GM12872 (cell line): Measurements from ENCODE around the gene AEBP1.

ENCODE experiments used
- CTCF ChIP-seq: IDR thresholded peaks from 3 replicates; pipeline ENCODE4 v1.5.1; 2011; ENCODE audit warnings: low read depth, mild to moderate bottlenecking, low read length, moderate library complexity; ENCODE audit not compliant: insufficient read depth

AEBP1 gene

GRCh38 chr7:44081266-44081748, 22.8 kb upstream of the AEBP1 start:
- 0 out of 3 replicates have a peak, but pooled peaks have one; percentile 9 for TF ChIP-seq CTCF

- no peak for TF ChIP-seq CTCF
Measured at GRCh38 chr7:44082541-44083207, 21.5 kb upstream of the AEBP1 start.

DNA sequence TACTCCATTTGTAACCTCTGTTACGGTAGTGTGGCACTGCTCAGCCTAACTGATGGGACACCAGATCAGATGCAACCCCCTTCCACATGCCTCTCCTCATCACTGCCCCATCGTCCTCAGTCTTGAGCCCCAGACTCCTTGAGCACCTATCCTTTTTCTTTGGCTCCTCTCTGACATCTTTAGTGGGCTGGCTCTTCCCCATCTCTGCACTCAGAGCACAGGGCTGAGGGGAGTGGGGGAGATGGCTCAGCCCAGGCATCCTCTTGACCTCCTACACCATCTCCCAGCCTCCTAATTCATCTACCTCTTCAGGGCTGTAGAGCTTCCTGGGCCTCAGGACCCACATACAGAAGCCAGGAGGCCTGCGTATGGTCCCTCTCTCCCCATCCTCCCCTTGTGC, 20.3 kb upstream of the AEBP1 start:
- TF ChIP-seq CTCF, result no peak

GRCh38 chr7:44084701-44085100, 19.4 kb upstream of the AEBP1 start:
- no peak for TF ChIP-seq CTCF

- peak; percentile 26; the same call in 2 of the 3 replicates for TF ChIP-seq CTCF
Measured at GRCh38 chr7:44085546-44085945, 18.6 kb upstream of the AEBP1 start.

DNA sequence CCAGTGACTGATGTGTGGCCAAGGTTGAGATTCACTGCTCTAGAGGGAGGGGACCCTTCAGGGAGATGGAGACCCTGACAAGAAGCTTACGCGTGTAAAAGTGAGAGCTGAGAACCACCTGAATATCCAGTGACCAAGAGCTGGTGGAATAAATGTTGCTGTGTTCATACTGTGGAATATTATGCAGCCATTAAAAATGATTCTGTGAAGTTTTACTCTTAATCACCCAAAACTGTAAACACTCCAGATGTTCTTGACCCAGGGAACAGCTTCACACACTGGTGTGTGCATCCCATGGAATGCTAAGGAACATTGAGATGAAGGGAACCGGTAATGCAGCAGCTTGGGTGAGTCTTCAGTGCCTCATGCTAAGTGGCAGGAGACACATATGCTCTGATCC, 17.5 kb upstream of the AEBP1 start:
- no peak for TF ChIP-seq CTCF

- TF ChIP-seq CTCF, result no peak
Measured at GRCh38 chr7:44087911-44088838, 16.0 kb upstream of the AEBP1 start.
